Measurements from ENCODE around the gene HS6ST1.

DNA sequence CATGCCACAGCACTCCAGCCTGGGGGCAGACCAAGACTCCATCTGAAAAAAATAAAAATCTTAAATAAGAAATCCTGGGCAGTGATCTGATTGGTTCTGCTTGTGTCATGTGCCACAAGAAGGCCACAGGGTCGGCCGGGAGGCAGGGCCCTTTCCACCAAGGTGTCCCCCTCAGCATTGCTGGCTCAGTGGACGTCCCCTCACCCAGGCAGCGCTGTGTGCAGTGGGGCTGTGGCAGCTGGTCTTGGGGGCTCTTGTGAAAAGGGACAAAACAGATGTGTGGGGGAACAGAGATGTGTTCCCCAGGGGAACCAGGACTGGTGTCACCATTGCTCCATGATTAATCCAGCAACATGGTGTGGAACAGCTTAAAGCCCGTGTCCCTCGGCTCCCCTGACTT, 60.5 kb downstream of the HS6ST1 start:
- TF ChIP-seq CTCF (IDR thresholded peaks at IDR 0.05) (no peak), POLR2A (IDR thresholded peaks at IDR 0.05) (no peak), EP300 (IDR thresholded peaks at IDR 0.05) (no peak)
